ENCODE results near the gene CALY. TPM values are rescaled to one million over a fixed set of nuclear protein-coding genes. Genes with fewer than 3 reads are reported as not detected.

CALY gene
- total and polyA plus RNA-seq, 5 donors from 2014 or later, result 0.76 to 1.8 (median 1.0) TPM

DNA sequence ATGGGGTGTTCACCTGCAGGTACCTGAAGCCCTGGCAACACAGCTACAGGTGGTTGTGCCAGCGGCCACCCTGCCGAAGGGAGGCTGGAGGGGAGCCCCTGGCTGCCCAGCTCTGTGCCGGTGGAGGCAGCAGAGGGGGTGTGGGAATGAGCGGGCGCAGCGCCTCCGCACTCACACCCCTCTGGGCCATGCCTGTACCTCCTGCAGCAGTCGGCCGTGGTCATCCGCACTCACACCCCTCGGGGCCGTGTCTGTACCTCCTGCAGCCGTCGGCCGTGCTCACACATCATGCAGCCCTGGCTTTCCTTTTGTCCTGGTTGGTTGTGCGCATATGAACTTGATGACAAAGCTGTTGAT lies 26.3 kb downstream of the CALY start:
- no peaks in the 10 kb centered on the region for H3K27me3 ChIP-seq (ENCODE audit: control insufficient read depth, insufficient read depth, low read length)
- H3K27ac Mint-ChIP-seq, result peak overlapping the region in 1 of 3 donors; percentile 65
- no peak overlapping the region for H3K27ac ChIP-seq (ENCODE audit: insufficient read depth, low read length, poor library complexity, severe bottlenecking)
- H3K9me3 ChIP-seq (ENCODE audit: control insufficient read depth in 2 of 2, low read length in 2 of 2), result no peaks in the 10 kb centered on the region
- peaks cover 11% of the 10 kb centered on the region for H3K36me3 Mint-ChIP-seq
- H3K9me3 Mint-ChIP-seq, result peaks cover 0 to 3% (median 0%) of the 10 kb centered on the region in 7 donors
- H3K36me3 ChIP-seq (ENCODE audit: control insufficient read depth, insufficient read depth, low read length), result peaks cover 26% of the 10 kb centered on the region
- H3K4me3 ChIP-seq (ENCODE audit: low read depth, low read length), result no peak overlapping the region
- peaks cover 18% of the 10 kb centered on the region for H3K4me1 ChIP-seq (ENCODE audit: control insufficient read depth, insufficient read depth, low read length, poor library complexity, severe bottlenecking)
- DNase-seq, result no peak
- peaks cover 9% of the 10 kb centered on the region for H3K27me3 Mint-ChIP-seq
- peak overlapping the region in 3 of 4 donors; percentile 52 to 76 (median 72) for H3K4me3 Mint-ChIP-seq
- H3K4me1 Mint-ChIP-seq, result peaks cover 10 to 36% (median 13%) of the 10 kb centered on the region in 4 donors
- no peak for ATAC-seq (ENCODE audit: low read depth in 2 of 2)

DNA sequence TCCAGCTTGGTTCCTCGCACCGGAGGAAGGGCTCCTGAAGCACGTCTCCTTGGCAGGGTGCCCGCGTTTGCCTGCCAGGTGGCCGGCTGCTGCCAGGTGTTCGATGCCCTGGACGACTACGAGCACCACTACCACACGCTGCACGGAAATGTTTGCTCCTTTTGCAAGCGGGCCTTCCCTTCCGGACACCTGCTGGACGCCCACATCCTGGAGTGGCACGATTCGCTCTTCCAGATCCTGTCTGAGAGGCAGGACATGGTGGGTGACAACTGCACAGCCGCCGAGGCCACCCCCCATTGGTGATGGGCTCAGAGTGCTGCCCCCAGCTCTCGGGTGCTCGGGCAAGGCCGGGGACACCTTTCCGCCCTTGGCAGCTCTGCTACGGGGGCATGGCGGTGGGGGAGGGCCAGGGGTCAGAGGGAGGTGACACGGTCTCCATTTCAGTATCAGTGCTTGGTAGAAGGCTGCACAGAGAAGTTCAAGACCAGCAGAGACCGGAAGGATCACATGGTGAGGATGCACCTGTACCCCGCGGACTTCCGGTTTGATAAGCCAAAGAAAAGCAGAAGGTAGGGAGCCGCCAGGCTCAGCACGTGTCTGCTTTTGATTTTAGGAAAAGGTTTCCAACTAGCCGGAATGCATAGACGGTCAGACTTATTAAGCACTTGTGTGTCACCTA lies 26.8 kb downstream of the CALY start:
- Mint-ChIP-seq H3K27ac (peak overlapping the region in 2 of 3 donors; percentile 65), H3K4me3 (peak overlapping the region; percentile 76 to 87 (median 82)), H3K9me3 (peaks cover 0 to 3% (median 0%) of the 10 kb centered on the region in 7 donors), H3K36me3 (peaks cover 11% of the 10 kb centered on the region), H3K27me3 (peaks cover 9% of the 10 kb centered on the region), H3K4me1 (peaks cover 10 to 41% (median 16%) of the 10 kb centered on the region in 4 donors)
- peaks cover 18% of the 10 kb centered on the region for H3K4me1 ChIP-seq (ENCODE audit: control insufficient read depth, insufficient read depth, low read length, poor library complexity, severe bottlenecking)
- ATAC-seq (ENCODE audit: low read depth in 2 of 2) (no peak), DNase-seq (no peak)
- H3K9me3 ChIP-seq (ENCODE audit: control insufficient read depth in 2 of 2, low read length in 2 of 2), result no peaks in the 10 kb centered on the region
- peak overlapping the region; percentile 99 for H3K27ac ChIP-seq (ENCODE audit: insufficient read depth, low read length, poor library complexity, severe bottlenecking)
- H3K4me3 ChIP-seq (ENCODE audit: low read depth, low read length), result no peak overlapping the region
- H3K27me3 ChIP-seq (ENCODE audit: control insufficient read depth, insufficient read depth, low read length), result no peaks in the 10 kb centered on the region
- H3K36me3 ChIP-seq (ENCODE audit: control insufficient read depth, insufficient read depth, low read length), result peaks cover 26% of the 10 kb centered on the region

DNA sequence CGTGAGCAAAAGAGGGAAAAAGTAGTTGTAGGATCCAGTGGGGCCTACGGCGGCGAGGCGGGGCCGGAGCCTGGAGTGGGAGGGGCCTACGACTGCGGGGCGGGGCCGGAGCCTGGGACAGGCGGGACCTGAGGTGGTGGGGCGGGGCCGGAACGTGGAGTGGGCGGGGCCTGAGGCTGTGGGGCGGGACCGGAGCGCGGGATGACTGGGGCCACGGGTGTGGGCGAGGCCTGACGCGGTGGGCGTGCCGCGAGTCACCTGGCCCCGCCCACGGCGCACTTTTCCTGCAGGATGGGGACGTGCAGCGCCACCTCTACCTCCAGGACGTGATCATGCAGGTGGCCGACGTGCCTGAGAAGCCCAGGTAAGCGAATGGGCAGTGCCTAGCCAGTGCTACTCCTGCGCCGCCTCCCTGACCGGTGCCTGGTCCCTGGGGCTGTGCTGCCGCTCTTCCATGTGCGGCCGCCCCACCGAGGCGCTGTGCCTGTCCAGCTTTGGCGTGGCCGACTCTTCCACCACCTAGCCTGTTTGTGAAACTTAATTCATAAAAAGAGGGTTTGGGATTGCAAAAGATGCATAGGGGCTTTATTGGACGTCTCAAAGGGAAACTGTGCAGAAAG lies 27.5 kb downstream of the CALY start:
- Histone ChIP-seq H3K27ac (ENCODE audit: insufficient read depth, low read length, poor library complexity, severe bottlenecking) (peak overlapping the region; percentile 99), H3K9me3 (ENCODE audit: control insufficient read depth in 2 of 2, low read length in 2 of 2) (no peaks in the 10 kb centered on the region), H3K27me3 (ENCODE audit: control insufficient read depth, insufficient read depth, low read length) (no peaks in the 10 kb centered on the region), H3K4me1 (ENCODE audit: control insufficient read depth, insufficient read depth, low read length, poor library complexity, severe bottlenecking) (peaks cover 18% of the 10 kb centered on the region), H3K36me3 (ENCODE audit: control insufficient read depth, insufficient read depth, low read length) (peaks cover 26% of the 10 kb centered on the region), H3K4me3 (ENCODE audit: low read depth, low read length) (peak overlapping the region; percentile 44)
- ATAC-seq (ENCODE audit: low read depth in 2 of 2), result peak; percentile 80 to 82
- peaks cover 0 to 3% (median 0%) of the 10 kb centered on the region in 7 donors for H3K9me3 Mint-ChIP-seq
- DNase-seq, result peak; percentile 84 to 94 (median 89)
- H3K27me3 Mint-ChIP-seq, result peaks cover 9% of the 10 kb centered on the region
- H3K36me3 Mint-ChIP-seq, result peaks cover 14% of the 10 kb centered on the region
- H3K27ac Mint-ChIP-seq, result peak overlapping the region; percentile 43 to 90 (median 65)
- peak overlapping the region; percentile 80 to 87 (median 82) for H3K4me3 Mint-ChIP-seq
- peaks cover 10 to 42% (median 19%) of the 10 kb centered on the region in 4 donors for H3K4me1 Mint-ChIP-seq

DNA sequence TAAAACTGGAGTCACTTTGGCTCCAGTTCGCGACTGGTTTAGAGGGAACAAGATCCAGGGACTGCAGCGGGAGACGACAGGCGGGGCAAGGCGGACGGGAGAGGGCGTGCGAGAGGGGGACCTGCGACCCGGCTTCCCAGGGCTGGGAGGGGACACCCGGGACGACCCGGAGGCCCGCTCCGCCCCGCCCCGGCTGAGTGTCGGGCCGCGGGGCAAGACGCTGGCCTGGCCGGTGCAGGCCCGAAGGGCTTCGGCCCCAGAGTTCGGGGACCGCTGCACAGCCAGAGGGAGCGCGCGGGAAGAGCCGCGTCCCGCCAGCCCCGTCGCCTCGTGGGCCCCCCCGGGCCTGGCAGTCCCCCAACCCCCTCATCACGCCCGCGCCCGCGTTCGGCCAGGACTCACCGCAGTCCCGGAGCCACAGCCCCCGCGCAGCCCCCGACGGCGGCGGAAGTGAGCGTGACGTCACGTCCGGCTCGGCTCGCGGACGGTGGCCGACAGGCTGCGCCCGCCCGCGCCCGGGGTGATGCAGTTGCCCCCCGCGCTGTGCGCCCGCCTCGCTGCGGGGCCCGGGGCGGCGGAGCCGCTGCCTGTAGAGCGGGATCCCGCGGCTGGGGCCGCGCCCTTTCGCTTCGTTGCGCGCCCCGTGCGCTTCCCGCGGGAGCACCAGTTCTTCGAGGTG lies 28.1 kb downstream of the CALY start, which contains the start of the genes TUBGCP2 and ZNF511:
TUBGCP2 (minus strand) TSS at position 452 of the 679 bp plus-strand sequence. CDS start 5,931 bp downstream, outside the sequence.
ZNF511 (plus strand) TSS at position 494 of the 679 bp plus-strand sequence; CDS start at position 524, 30 bp downstream.
- Histone ChIP-seq H3K4me1 (ENCODE audit: control insufficient read depth, insufficient read depth, low read length, poor library complexity, severe bottlenecking) (peaks cover 20% of the 10 kb centered on the region), H3K27ac (ENCODE audit: insufficient read depth, low read length, poor library complexity, severe bottlenecking) (peak within 1 kb of the TSS; percentile 99), H3K27me3 (ENCODE audit: control insufficient read depth, insufficient read depth, low read length) (no peaks in the 10 kb centered on the region), H3K4me3 (ENCODE audit: low read depth, low read length) (peak within 1 kb of the TSS; percentile 88), H3K9me3 (ENCODE audit: control insufficient read depth in 2 of 2, low read length in 2 of 2) (no peaks in the 10 kb centered on the region), H3K36me3 (ENCODE audit: control insufficient read depth, insufficient read depth, low read length) (peaks cover 26% of the 10 kb centered on the region)
- Mint-ChIP-seq H3K27ac (peak within 1 kb of the TSS; percentile 99 to 100 (median 99)), H3K27me3 (peaks cover 9% of the 10 kb centered on the region), H3K9me3 (peaks cover 0 to 3% (median 0%) of the 10 kb centered on the region in 7 donors), H3K4me1 (peaks cover 10 to 43% (median 22%) of the 10 kb centered on the region in 4 donors), H3K4me3 (peak within 1 kb of the TSS; percentile 94 to 98 (median 96)), H3K36me3 (peaks cover 16% of the 10 kb centered on the region)
- ATAC-seq (ENCODE audit: low read depth in 2 of 2), result peak; percentile 66 to 67
- peak; percentile 81 to 95 (median 88) for DNase-seq

DNA sequence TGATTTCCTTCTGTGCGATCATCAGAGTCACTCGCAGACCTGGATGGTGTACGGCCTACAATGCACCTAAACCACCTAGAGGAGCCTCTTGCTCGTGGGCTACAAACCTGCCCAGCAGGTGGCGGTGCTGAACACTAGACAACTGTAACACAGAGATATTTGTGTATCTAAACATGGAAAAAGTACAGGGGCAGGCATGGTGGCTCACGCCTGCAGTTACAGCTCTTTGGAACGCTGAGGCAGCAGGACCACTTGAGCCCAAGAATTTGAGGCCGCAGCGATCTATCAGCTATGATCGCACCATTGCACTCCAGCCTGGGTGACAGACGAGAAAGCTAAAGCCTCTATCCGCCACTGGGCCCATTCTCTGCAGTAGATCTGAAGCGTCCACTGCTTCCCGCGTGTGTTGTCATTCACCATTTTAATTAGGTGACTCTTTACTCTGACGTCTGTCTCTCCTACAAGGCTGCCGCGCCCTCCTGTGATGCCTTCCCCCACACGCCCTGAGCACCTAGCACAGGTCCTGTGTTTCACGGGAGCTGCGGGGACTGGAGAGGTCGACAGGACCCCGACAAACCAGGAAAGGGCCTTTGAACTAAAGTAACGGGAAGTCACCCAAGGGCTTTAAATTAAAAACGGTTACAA lies 28.8 kb downstream of the CALY start:
- H3K4me3 Mint-ChIP-seq, result peak overlapping the region; percentile 94 to 98 (median 96)
- H3K27ac Mint-ChIP-seq, result peak overlapping the region; percentile 99 to 100 (median 99)
- H3K27ac ChIP-seq (ENCODE audit: insufficient read depth, low read length, poor library complexity, severe bottlenecking), result peak overlapping the region; percentile 99
- H3K4me3 ChIP-seq (ENCODE audit: low read depth, low read length), result peak overlapping the region; percentile 88
- H3K27me3 ChIP-seq (ENCODE audit: control insufficient read depth, insufficient read depth, low read length), result no peaks in the 10 kb centered on the region
- H3K4me1 ChIP-seq (ENCODE audit: control insufficient read depth, insufficient read depth, low read length, poor library complexity, severe bottlenecking), result peaks cover 20% of the 10 kb centered on the region
- H3K27me3 Mint-ChIP-seq, result peaks cover 9% of the 10 kb centered on the region
- peaks cover 10 to 43% (median 22%) of the 10 kb centered on the region in 4 donors for H3K4me1 Mint-ChIP-seq
- H3K9me3 ChIP-seq (ENCODE audit: control insufficient read depth in 2 of 2, low read length in 2 of 2), result no peaks in the 10 kb centered on the region
- peaks cover 0 to 3% (median 0%) of the 10 kb centered on the region in 7 donors for H3K9me3 Mint-ChIP-seq
- peaks cover 25% of the 10 kb centered on the region for H3K36me3 ChIP-seq (ENCODE audit: control insufficient read depth, insufficient read depth, low read length)
- H3K36me3 Mint-ChIP-seq, result peaks cover 16% of the 10 kb centered on the region
- ATAC-seq (ENCODE audit: low read depth in 2 of 2) (peak; percentile 49 to 54), DNase-seq (peak; percentile 77 to 90 (median 87))

DNA sequence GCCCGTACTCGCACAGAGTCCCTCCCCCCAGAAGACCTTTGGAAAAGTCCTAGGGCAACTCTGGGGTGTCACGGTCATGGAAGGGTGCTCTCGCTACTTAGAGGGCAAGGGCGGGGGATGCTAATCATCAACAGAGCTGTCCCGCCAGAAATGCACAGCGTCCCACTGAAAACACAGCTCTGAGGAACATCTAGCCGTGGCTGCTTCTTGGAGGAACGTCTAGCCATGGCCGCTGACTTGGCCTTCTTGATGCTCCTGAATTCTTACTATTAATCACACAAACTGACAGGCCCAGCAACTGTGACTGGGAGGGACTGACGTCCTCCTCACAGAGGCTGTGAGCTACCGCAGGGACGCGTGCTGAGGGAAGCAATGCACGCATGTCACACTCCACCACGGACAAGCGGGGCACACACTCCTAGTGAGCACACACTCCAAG lies 29.7 kb downstream of the CALY start:
- peaks cover 9% of the 10 kb centered on the region for H3K27me3 Mint-ChIP-seq
- Histone ChIP-seq H3K9me3 (ENCODE audit: control insufficient read depth in 2 of 2, low read length in 2 of 2) (no peaks in the 10 kb centered on the region), H3K36me3 (ENCODE audit: control insufficient read depth, insufficient read depth, low read length) (peaks cover 22% of the 10 kb centered on the region), H3K4me1 (ENCODE audit: control insufficient read depth, insufficient read depth, low read length, poor library complexity, severe bottlenecking) (peaks cover 20% of the 10 kb centered on the region), H3K27ac (ENCODE audit: insufficient read depth, low read length, poor library complexity, severe bottlenecking) (peak overlapping the region; percentile 99), H3K4me3 (ENCODE audit: low read depth, low read length) (peak overlapping the region; percentile 88), H3K27me3 (ENCODE audit: control insufficient read depth, insufficient read depth, low read length) (no peaks in the 10 kb centered on the region)
- H3K36me3 Mint-ChIP-seq, result peaks cover 16% of the 10 kb centered on the region
- peak overlapping the region; percentile 54 to 96 (median 88) for H3K4me3 Mint-ChIP-seq
- ATAC-seq (ENCODE audit: low read depth in 2 of 2), result no peak
- DNase-seq, result no peak
- H3K27ac Mint-ChIP-seq, result peak overlapping the region; percentile 69 to 99 (median 99)
- peaks cover 10 to 47% (median 22%) of the 10 kb centered on the region in 4 donors for H3K4me1 Mint-ChIP-seq
- H3K9me3 Mint-ChIP-seq, result peaks cover 0 to 3% (median 0%) of the 10 kb centered on the region in 7 donors

DNA sequence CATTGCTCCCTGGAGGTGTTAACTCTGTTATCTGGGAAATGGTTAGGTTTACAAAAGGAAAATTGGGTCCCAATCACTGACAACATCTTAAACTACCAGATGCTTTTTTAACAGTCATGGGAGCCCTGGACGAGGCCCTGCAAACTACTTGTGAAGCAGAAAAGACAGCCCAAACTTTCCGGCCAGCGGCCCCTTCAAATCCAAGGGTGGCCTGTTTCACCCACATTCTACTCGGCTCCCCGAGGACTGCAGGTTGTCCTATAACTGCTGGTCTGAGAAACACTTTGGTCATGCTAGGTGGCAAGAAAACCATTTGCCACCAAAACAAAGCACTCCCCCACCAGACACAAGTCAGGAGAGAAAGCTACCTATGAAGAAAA lies 30.6 kb downstream of the CALY start:
- peaks cover 0 to 3% (median 0%) of the 10 kb centered on the region in 7 donors for H3K9me3 Mint-ChIP-seq
- H3K27me3 Mint-ChIP-seq, result peaks cover 9% of the 10 kb centered on the region
- Histone ChIP-seq H3K27ac (ENCODE audit: insufficient read depth, low read length, poor library complexity, severe bottlenecking) (no peak overlapping the region), H3K27me3 (ENCODE audit: control insufficient read depth, insufficient read depth, low read length) (no peaks in the 10 kb centered on the region), H3K4me3 (ENCODE audit: low read depth, low read length) (no peak overlapping the region), H3K4me1 (ENCODE audit: control insufficient read depth, insufficient read depth, low read length, poor library complexity, severe bottlenecking) (peaks cover 20% of the 10 kb centered on the region), H3K9me3 (ENCODE audit: control insufficient read depth in 2 of 2, low read length in 2 of 2) (no peaks in the 10 kb centered on the region), H3K36me3 (ENCODE audit: control insufficient read depth, insufficient read depth, low read length) (peaks cover 18% of the 10 kb centered on the region)
- H3K4me3 Mint-ChIP-seq, result peak overlapping the region in 1 of 4 donors; percentile 74
- DNase-seq, result no peak
- H3K27ac Mint-ChIP-seq, result no peak overlapping the region
- peaks cover 6 to 44% (median 22%) of the 10 kb centered on the region in 4 donors for H3K4me1 Mint-ChIP-seq
- ATAC-seq (ENCODE audit: low read depth in 2 of 2), result no peak
- peaks cover 9% of the 10 kb centered on the region for H3K36me3 Mint-ChIP-seq
